ENCODE results near the gene ASTN2.

ASTN2 gene

GRCh38 chr9:117000834-117001233, 414.0 kb downstream of the ASTN2 start:
- no peak for DNase-seq

- no peak for DNase-seq
These were observed 414.6 kb downstream of the ASTN2 start for GRCh38 chr9:117000196-117000723.

- DNase-seq: no peak
These were observed 416.6 kb downstream of the ASTN2 start for GRCh38 chr9:116998305-116998704.

GRCh38 chr9:116992865-116993264, 422.0 kb downstream of the ASTN2 start:
- no peak for DNase-seq

GRCh38 chr9:116991051-116991450, 423.8 kb downstream of the ASTN2 start:
- no peak for DNase-seq

GRCh38 chr9:116990592-116990991, 424.3 kb downstream of the ASTN2 start:
- no peak for DNase-seq

GRCh38 chr9:116987721-116988485, 427.0 kb downstream of the ASTN2 start:
- no peak for DNase-seq

- DNase-seq: no peak
These were observed 428.8 kb downstream of the ASTN2 start for GRCh38 chr9:116986015-116986414.

GRCh38 chr9:116985596-116985995, 429.3 kb downstream of the ASTN2 start:
- DNase-seq: no peak

- DNase-seq: no peak
These were observed 430.7 kb downstream of the ASTN2 start for GRCh38 chr9:116984111-116984510.

GRCh38 chr9:116980582-116981120, 434.2 kb downstream of the ASTN2 start:
- no peak for DNase-seq

GRCh38 chr9:116979456-116979855, 435.4 kb downstream of the ASTN2 start:
- DNase-seq: no peak

GRCh38 chr9:116978155-116978554, 436.7 kb downstream of the ASTN2 start:
- no peak for DNase-seq

GRCh38 chr9:116975126-116975525, 439.7 kb downstream of the ASTN2 start:
- no peak for DNase-seq

GRCh38 chr9:116966199-116966598, 448.7 kb downstream of the ASTN2 start:
- DNase-seq: no peak

- DNase-seq: no peak
These were observed 450.6 kb downstream of the ASTN2 start for GRCh38 chr9:116964258-116964657.

GRCh38 chr9:116959809-116960208, 455.0 kb downstream of the ASTN2 start:
- DNase-seq: no peak

- no peak for DNase-seq
These were observed 456.0 kb downstream of the ASTN2 start for GRCh38 chr9:116958881-116959280.

- no peak for DNase-seq
These were observed 460.1 kb downstream of the ASTN2 start for GRCh38 chr9:116954731-116955130.

GRCh38 chr9:116953271-116953670, 461.6 kb downstream of the ASTN2 start:
- DNase-seq: no peak

GRCh38 chr9:116952436-116952810, 462.4 kb downstream of the ASTN2 start:
- DNase-seq: no peak

- DNase-seq: no peak
These were observed 463.0 kb downstream of the ASTN2 start for GRCh38 chr9:116951588-116952435.

GRCh38 chr9:116945817-116946216, 469.0 kb downstream of the ASTN2 start:
- DNase-seq: no peak
